Measurements from ENCODE around the gene OAS2.
"Not testable (repeated sequence)": the region's sequence is repeated elsewhere in the genome, so short reads cannot be mapped to it uniquely, and the experiment has no call there.

The OAS2 gene

DNA sequence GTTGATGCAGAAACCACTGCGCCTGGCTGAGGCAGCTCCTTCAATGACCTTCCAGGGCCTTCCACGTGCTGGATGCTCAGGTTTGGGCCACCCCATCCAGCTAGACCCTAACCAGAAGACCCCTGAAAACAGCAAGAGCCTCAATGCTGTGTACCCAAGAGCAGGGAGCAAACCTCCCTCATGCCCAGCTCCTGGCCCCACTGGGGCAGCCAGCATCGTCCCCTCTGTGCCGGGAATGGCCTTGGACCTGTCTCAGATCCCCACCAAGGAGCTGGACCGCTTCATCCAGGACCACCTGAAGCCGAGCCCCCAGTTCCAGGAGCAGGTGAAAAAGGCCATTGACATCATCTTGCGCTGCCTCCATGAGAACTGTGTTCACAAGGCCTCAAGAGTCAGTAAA is 29.5 kb upstream of the OAS2 start:
- no peak for DNase-seq (ENCODE audit: low spot score)

DNA sequence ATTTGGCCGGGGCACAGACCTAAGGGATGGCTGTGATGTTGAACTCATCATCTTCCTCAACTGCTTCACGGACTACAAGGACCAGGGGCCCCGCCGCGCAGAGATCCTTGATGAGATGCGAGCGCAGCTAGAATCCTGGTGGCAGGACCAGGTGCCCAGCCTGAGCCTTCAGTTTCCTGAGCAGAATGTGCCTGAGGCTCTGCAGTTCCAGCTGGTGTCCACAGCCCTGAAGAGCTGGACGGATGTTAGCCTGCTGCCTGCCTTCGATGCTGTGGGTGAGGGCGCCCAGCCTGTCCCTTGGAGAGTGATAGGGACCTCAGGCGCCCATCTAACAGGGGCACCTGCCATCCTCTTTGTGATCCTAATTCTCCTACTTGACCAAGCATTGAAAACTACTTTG is 27.6 kb upstream of the OAS2 start:
- DNase-seq (ENCODE audit: low spot score), result no peak

DNA sequence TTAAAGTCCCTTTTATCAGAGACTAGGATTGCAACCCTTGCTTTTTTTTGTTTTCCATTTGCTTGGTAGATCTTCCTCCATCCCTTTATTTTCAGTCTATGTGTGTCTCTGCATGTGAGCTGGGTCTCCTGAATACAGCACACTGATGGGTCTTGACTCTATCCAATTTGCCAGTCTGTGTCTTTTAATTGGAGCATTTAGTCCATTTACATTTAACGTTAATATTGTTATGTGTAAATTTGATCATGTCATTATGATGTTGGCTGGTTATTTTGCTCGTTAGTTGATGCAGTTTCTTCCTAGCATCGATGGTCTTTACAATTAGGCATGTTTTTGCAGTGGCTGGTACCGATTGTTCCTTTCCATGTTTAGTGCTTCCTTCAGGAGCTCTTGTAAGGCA is 21.2 kb upstream of the OAS2 start:
- not testable (repeated sequence) for DNase-seq (ENCODE audit: low spot score)

DNA sequence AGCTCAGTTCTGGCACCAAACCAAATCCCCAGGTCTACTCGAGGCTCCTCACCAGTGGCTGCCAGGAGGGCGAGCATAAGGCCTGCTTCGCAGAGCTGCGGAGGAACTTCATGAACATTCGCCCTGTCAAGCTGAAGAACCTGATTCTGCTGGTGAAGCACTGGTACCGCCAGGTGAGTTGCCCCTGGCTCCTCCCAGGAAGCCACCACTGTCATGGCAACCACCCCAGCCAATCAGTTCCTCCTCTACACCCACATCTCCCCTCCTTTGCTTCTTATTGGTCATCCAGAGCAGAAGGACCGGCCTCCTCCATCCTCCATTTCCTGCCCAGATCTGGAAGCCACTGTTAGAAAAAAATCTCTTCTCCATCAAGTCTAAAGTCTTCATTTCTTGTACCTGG is 17.2 kb upstream of the OAS2 start:
- DNase-seq (ENCODE audit: low spot score), result no peak

GRCh38 chr12:112961536-112961935 is 16.8 kb upstream of the OAS2 start:
- DNase-seq (ENCODE audit: low spot score), result no peak

DNA sequence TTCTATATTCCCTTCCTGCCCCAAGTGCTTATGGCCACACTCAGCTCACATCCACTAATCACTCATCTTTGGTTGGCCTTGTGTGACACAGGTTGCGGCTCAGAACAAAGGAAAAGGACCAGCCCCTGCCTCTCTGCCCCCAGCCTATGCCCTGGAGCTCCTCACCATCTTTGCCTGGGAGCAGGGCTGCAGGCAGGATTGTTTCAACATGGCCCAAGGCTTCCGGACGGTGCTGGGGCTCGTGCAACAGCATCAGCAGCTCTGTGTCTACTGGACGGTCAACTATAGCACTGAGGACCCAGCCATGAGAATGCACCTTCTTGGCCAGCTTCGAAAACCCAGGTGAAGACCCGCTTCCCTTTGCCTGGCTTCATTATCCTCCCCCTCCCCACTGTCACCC is 15.8 kb upstream of the OAS2 start:
- no peak for DNase-seq (ENCODE audit: low spot score)

DNA sequence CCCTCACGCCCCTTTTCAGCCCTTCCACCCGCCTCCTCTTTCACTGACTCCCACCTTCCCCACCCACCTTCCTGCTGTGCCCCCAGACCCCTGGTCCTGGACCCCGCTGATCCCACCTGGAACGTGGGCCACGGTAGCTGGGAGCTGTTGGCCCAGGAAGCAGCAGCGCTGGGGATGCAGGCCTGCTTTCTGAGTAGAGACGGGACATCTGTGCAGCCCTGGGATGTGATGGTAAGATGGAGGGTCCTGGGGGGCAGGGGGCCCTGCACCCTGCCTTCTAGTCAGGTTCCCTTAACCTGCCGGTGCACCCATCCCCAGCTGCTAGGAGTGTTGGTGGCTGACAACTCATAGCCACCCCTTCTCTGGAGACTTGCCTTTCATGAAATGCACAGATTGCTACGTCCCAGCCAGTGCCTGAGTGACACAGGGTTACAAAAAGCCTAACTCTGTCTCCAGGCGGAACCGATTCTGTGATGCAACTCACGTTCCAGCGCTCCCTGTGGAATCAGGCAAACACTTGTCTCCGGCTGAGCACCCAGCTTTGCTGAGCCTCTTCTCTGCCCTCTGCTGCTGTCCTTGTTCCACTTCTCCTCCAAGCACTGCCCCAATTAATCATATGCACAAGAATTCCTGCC is 15.0 kb upstream of the OAS2 start:
- no peak for DNase-seq (ENCODE audit: low spot score)

DNA sequence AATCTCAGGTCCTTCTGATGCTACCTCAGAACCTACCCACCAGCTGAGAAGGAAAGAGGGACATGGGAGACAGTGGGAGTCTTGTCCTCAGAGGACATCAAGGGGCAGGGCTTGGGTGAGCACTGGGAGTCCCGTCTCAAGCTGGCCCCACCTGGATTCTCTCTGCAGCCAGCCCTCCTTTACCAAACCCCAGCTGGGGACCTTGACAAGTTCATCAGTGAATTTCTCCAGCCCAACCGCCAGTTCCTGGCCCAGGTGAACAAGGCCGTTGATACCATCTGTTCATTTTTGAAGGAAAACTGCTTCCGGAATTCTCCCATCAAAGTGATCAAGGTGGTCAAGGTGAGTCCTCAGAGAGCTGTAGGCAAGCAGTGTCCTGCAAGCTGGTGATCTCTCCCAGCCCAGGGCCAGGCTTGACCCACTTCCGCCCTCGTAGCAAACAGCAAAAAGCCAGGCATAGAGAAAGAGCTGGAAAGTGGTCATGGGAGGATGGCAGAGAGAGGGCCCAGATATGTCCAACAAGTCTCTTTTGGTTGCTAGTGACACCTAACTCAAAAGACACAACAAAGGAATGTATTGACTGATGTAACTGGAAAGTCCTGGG is 14.2 kb upstream of the OAS2 start:
- DNase-seq (ENCODE audit: low spot score), result no peak

DNA sequence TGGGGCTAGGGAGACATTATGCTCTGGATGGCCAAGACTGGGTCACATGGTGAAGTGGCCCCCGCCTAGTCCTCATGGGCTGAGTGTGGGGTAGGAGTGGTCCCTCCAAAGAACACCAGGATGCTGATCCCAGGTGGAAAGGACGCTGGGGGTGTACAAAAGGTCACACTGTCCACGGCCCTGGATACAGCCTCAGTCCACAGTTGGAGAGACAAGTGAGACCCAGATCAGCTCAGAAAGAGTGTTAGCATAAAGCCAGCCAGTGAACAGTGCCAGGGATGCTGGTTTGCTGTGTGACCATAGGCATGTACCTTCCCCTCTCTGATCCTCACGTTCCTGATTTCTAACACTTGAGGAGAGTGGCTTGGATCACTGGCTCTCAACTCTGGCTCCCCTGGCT is 13.4 kb upstream of the OAS2 start:
- DNase-seq (ENCODE audit: low spot score), result no peak

DNA sequence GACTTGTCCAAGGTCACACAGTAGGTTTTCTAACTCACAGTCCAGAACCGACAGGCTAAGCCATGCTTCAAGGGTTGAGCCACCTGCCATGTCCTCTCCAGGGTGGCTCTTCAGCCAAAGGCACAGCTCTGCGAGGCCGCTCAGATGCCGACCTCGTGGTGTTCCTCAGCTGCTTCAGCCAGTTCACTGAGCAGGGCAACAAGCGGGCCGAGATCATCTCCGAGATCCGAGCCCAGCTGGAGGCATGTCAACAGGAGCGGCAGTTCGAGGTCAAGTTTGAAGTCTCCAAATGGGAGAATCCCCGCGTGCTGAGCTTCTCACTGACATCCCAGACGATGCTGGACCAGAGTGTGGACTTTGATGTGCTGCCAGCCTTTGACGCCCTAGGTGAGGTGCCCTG is 12.7 kb upstream of the OAS2 start:
- DNase-seq (ENCODE audit: low spot score), result no peak

DNA sequence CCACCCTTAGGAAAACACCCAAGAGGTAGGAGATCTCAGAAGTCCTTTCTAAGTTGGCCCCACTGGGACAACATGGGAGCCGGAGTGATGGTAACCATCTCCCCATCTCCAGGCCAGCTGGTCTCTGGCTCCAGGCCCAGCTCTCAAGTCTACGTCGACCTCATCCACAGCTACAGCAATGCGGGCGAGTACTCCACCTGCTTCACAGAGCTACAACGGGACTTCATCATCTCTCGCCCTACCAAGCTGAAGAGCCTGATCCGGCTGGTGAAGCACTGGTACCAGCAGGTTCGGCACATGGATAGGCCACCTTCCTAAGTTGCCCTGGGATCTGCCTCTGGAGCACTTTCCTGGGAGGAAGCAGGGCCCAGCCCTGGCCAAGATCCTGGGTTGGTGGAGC is 11.0 kb upstream of the OAS2 start:
- DNase-seq (ENCODE audit: low spot score), result peak; percentile 2

DNA sequence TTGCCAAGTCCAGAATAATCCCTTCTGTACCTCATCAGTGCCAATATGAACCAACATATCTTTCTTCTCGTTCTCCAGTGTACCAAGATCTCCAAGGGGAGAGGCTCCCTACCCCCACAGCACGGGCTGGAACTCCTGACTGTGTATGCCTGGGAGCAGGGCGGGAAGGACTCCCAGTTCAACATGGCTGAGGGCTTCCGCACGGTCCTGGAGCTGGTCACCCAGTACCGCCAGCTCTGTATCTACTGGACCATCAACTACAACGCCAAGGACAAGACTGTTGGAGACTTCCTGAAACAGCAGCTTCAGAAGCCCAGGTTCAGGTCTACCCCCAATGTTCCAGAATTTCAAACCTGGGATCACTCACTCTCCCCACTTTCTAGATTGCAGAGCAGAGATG is 10.5 kb upstream of the OAS2 start:
- peak; percentile 2 for DNase-seq (ENCODE audit: low spot score)

GRCh38 chr12:112969547-112970306 is 8.6 kb upstream of the OAS2 start:
- DNase-seq (ENCODE audit: low spot score), result peak; percentile 2

DNA sequence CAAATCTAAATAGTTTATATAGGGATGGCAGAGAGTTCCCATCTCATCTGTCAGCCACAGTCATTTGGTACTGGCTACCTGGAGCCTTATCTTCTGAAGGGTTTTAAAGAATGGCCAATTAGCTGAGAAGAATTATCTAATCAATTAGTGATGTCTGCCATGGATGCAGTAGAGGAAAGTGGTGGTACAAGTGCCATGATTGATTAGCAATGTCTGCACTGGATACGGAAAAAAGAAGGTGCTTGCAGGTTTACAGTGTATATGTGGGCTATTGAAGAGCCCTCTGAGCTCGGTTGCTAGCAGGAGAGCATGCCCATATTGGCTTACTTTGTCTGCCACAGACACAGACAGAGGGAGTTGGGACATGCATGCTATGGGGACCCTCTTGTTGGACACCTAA is 7.9 kb upstream of the OAS2 start:
- DNase-seq (ENCODE audit: low spot score), result peak; percentile 2

DNA sequence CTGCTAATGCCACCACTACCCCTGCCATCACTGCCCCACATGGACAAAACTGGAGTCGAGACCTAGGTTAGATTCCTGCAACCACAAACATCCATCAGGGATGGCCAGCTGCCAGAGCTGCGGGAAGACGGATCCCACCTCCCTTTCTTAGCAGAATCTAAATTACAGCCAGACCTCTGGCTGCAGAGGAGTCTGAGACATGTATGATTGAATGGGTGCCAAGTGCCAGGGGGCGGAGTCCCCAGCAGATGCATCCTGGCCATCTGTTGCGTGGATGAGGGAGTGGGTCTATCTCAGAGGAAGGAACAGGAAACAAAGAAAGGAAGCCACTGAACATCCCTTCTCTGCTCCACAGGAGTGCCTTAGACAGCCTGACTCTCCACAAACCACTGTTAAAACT is 7.1 kb upstream of the OAS2 start:
- no peak for DNase-seq (ENCODE audit: low spot score)

GRCh38 chr12:112973011-112973735 is 5.1 kb upstream of the OAS2 start:
- DNase-seq (ENCODE audit: low spot score), result no peak

DNA sequence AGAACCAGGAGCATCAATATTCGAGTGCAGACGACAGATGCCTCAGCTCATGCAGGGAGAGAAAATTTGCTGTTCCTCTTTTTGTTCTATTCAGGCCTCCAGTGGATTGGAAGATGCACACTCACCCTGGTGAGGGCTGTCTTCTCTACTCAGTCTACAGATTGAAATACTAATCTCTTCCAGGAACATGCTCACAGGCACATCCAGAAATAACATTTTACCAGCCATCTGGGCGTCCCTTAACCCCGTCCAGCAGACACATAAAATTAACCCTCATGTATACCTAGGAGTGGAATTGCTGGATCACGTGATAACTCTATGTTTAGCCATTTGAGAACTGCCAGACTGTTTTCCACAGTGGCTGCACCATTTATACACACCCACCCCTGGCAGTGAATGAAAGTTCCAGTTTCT is 4.5 kb upstream of the OAS2 start:
- no peak for DNase-seq (ENCODE audit: low spot score)

DNA sequence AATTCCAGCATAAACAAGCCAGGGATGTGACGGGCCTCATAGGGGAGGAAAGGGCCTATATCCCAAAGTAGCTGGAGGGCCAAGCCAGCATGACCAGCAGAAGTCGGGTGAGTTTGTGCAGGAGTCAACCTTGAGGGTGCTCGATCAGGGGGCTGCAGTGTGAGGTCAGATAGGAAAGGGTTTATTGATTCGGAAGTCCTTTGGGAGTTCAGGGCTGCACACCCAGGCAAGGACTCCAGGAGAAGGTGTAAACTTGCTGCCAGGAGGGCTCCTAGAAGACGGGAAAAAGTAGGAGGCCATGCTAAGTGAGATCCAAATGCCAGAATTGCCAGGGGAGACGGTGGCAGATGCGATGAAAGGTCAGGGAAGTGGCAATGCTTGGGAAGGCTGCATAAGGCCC is 3.4 kb upstream of the OAS2 start:
- no peak for DNase-seq (ENCODE audit: low spot score)

DNA sequence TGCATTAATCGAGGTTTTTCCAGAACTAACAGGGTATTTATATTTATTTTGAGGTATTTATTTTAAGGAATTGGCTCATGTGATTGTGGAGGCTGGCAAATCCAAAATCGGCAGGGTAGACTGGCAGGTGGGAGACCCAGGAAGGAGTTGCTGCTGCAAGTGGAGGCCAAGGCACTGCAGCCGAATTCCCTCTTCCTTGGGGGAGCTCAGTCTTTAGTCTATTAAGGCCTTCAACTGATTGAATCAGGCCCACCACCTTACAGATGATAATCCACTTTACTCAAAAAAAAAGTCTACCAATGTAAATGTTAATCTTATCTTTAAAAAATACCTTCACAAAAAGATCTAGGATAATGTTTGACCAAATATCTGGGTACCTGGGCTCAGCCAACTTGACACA is 1.2 kb upstream of the OAS2 start:
- DNase-seq (ENCODE audit: low spot score), result no peak

- no peak for DNase-seq (ENCODE audit: low spot score)
Measured at GRCh38 chr12:112977641-112978040, 678 bp upstream of the OAS2 start.

- no peak for DNase-seq (ENCODE audit: low spot score)
Measured at GRCh38 chr12:112979041-112979680, 842 bp downstream of the OAS2 start.

DNA sequence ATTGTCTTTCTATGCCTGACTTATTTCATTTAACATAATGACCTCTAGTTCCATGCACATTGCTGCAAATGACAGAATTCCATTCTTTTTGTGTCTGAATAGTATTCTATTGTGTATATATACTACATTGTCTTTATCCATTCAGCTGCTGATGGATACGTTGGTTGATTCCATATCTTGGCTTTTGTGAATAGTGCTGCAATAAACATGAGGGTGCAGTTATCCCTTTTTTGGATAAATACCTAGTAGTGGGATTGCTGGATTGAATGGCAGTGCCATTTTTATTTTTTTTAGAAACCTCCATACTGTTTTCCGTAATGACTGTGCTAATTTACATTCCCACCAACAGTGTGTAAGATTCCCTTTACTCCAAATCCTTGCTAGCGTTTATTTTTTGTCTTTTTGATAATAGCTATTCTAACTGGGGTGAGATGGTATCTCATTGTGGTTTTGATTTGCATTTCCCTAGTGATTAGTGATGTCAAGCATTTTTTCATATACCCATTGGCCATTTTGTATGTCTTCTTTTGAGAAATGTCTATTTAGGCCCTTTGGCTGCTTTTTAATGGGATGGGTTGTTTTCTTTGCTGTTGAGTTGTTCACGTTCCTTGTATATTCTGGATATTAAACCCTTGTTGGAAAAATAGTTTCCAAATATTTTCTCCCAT is 2.3 kb downstream of the OAS2 start:
- no peak for DNase-seq (ENCODE audit: low spot score)
